GM23248 (cell line): Measurements from ENCODE around the gene ZNF853. TPM values are rescaled to one million over a fixed set of nuclear protein-coding genes. Genes with fewer than 3 reads are reported as not detected.

Experiments
- DNase-seq: peaks from one replicate; pipeline ENCODE4 v3.0.0-alpha.2; 2015
- H2AFZ ChIP-seq: fragments of 200-600 bp; sonication (generic); 2 replicates; pipeline ENCODE4 v1.6.1; 2016; ENCODE audit warnings: antibody characterized with exemption
- H3F3A ChIP-seq: fragments of 200-600 bp; sonication (generic); 2 replicates; pipeline ENCODE4 v1.6.1; 2016; ENCODE audit warnings: mild to moderate bottlenecking, antibody characterized with exemption, mixed run types; ENCODE audit not compliant: insufficient read depth
- H3K27ac ChIP-seq: fragments of 200-600 bp; sonication (generic); 2 replicates; pipeline ENCODE4 v1.5.1; 2016; ENCODE audit warnings: mild to moderate bottlenecking
- H3K27me3 ChIP-seq: fragments of 200-600 bp; sonication (generic); replicated peaks from 2 replicates; pipeline ENCODE4 v1.6.1; 2016; ENCODE audit warnings: mild to moderate bottlenecking; ENCODE audit not compliant: insufficient read depth
- H3K36me3 ChIP-seq: fragments of 200-600 bp; sonication (generic); 2 replicates; pipeline ENCODE4 v1.6.1; 2016; ENCODE audit warnings: low read depth, mild to moderate bottlenecking
- H3K4me1 ChIP-seq: fragments of 200-600 bp; sonication (generic); 2 replicates; pipeline ENCODE4 v1.6.1; 2016; ENCODE audit warnings: mild to moderate bottlenecking; ENCODE audit not compliant: insufficient read depth
- H3K4me2 ChIP-seq: fragments of 200-600 bp; sonication (generic); one replicate; pipeline ENCODE4 v1.6.1; 2016; ENCODE audit warnings: mild to moderate bottlenecking; ENCODE audit not compliant: unreplicated experiment
- H3K4me3 ChIP-seq: fragments of 200-600 bp; sonication (generic); 2 replicates; pipeline ENCODE4 v1.5.1; 2016; ENCODE audit warnings: mild to moderate bottlenecking
- H3K79me2 ChIP-seq: fragments of 200-600 bp; sonication (generic); 2 replicates; pipeline ENCODE4 v1.6.1; 2016; ENCODE audit warnings: mild to moderate bottlenecking; ENCODE audit not compliant: insufficient read depth
- H3K9ac ChIP-seq: fragments of 200-600 bp; sonication (generic); 2 replicates; pipeline ENCODE4 v1.6.1; 2016; ENCODE audit warnings: mild to moderate bottlenecking
- H3K9me2 ChIP-seq: fragments of 200-600 bp; sonication (generic); 2 replicates; pipeline ENCODE4 v1.6.1; 2016; ENCODE audit warnings: mixed run types, mild to moderate bottlenecking, moderate library complexity; ENCODE audit not compliant: insufficient read depth
- H3K9me3 ChIP-seq: fragments of 200-600 bp; sonication (generic); one replicate; pipeline ENCODE4 v1.6.1; 2017; ENCODE audit warnings: low read depth
- H4K20me1 ChIP-seq: fragments of 200-600 bp; sonication (generic); 2 replicates; pipeline ENCODE4 v1.6.0; 2016; ENCODE audit not compliant: insufficient read depth
- EZH2 ChIP-seq: fragments of 200-600 bp; sonication (generic); IDR thresholded peaks from 2 replicates; pipeline ENCODE4 v1.6.1; 2018; ENCODE audit warnings: antibody characterized with exemption, mild to moderate bottlenecking; ENCODE audit not compliant: insufficient read depth, poor library complexity, severe bottlenecking
- EZH2phosphoT487 ChIP-seq: fragments of 200-600 bp; sonication (generic); IDR thresholded peaks from 2 replicates; pipeline ENCODE4 v1.6.1; 2018; ENCODE audit warnings: antibody characterized with exemption, moderate library complexity, mild to moderate bottlenecking, low read depth; ENCODE audit not compliant: insufficient read depth
- WGBS, 2 experiments: methylation state at CpG; one replicate each; pipeline ENCODE4 v1.1.6; 2015 to 2017; ENCODE audit warnings: low lambda C conversion rate in 2 of 2, low coverage in 1 of 2; ENCODE audit errors: missing lambda C conversion rate in 2 of 2; 5-methylcytosine and 5-hydroxymethylcytosine counted together
- in situ Hi-C: fragments of 300-500 bp; cut with MboI; formaldehyde crosslinking; loops from 2 replicates; pipeline ENCODE4 v1.15.0; 2020
- polyA plus RNA-seq: library from polyadenylated mRNA; unstranded; fragments of >200 nt; fragmentation: Nextera tagmentation; extraction: Ambion mirVana; gene quantifications from 2 replicates; pipeline ENCODE4 v1.2.1, GENCODE V29; 2016
- total RNA-seq: library from RNA; depleted of rRNA; stranded (reverse); fragments of >200 nt; shearing (Covaris generic); gene quantifications from 2 replicates; pipeline ENCODE4 v1.2.3, GENCODE V29; 2014

The ZNF853 gene
- total and polyA plus RNA-seq, 2 experiments from 2014 or later = 0.22 TPM; not detected in 1

GRCh38 chr7:6623589-6624245, 8.3 kb downstream of the ZNF853 start:
- H3K9me2 ChIP-seq = no peaks in the 10 kb centered on the region
- no peak overlapping the region for H3K4me2 ChIP-seq
- no peak for DNase-seq
- H3K4me3 ChIP-seq = no peak overlapping the region
- no peaks in the 10 kb centered on the region for H3F3A ChIP-seq
- H3K9me3 ChIP-seq = no peaks in the 10 kb centered on the region
- no peak overlapping the region for H3K9ac ChIP-seq
- H3K27ac ChIP-seq = no peak overlapping the region
- H3K4me1 ChIP-seq = no peaks in the 10 kb centered on the region
- no peaks in the 10 kb centered on the region for H3K79me2 ChIP-seq
- WGBS, 2 experiments = 62 to 66% methylated on average over 15 of the region's 15 CpGs
- H3K27me3 ChIP-seq = 0 out of 2 replicates have a peak, but pooled peaks cover 8% of the 10 kb centered on the region
- no peaks in the 10 kb centered on the region for H3K36me3 ChIP-seq
- no peaks in the 10 kb centered on the region for H4K20me1 ChIP-seq
- TF ChIP-seq EZH2phosphoT487 (no peak), EZH2 (no peak)
- no peak overlapping the region for H2AFZ ChIP-seq
- in situ Hi-C loops = no loop called here

- Histone ChIP-seq H3F3A (no peaks in the 10 kb centered on the region), H4K20me1 (no peaks in the 10 kb centered on the region), H3K9me3 (no peaks in the 10 kb centered on the region), H3K36me3 (no peaks in the 10 kb centered on the region), H3K4me1 (no peaks in the 10 kb centered on the region), H3K9ac (no peak overlapping the region), H3K27ac (no peak overlapping the region), H2AFZ (no peak overlapping the region), H3K79me2 (no peaks in the 10 kb centered on the region), H3K4me3 (no peak overlapping the region), H3K4me2 (no peak overlapping the region), H3K27me3 (0 out of 2 replicates have a peak, but pooled peaks cover 8% of the 10 kb centered on the region), H3K9me2 (no peaks in the 10 kb centered on the region)
- in situ Hi-C loops = no loop called here
- TF ChIP-seq EZH2 = no peak
- TF ChIP-seq EZH2phosphoT487 = no peak
- no peak for DNase-seq
- 50 to 68% methylated on average over 3 of the region's 3 CpGs for WGBS, 2 experiments
Observed at GRCh38 chr7:6624246-6624611, 8.8 kb downstream of the ZNF853 start.

DNA sequence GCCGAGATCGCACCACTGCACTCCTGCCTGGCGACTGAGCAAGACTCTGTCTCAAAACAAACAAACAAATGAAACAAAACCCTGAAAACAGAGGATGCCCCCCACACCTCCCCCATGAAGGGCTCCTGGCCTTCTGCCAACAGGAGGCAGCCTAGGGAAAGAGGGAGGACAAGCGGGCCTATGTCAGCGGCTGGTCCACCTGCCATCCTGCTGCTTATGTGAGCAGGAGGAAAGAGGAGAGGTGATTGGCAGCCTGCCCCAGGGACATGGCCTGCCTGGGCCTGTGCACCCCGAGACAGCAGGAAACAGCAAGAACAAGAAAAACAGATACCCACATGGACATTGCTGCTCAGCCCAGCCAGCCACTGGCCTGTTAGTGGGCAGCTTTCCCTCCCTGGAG, 12.6 kb downstream of the ZNF853 start:
- Histone ChIP-seq H3K27ac (no peak overlapping the region), H3F3A (no peaks in the 10 kb centered on the region), H3K9me2 (no peaks in the 10 kb centered on the region), H2AFZ (no peak overlapping the region), H3K9me3 (no peaks in the 10 kb centered on the region), H3K4me3 (no peak overlapping the region), H3K27me3 (no peaks in the 10 kb centered on the region), H3K9ac (no peak overlapping the region), H3K36me3 (no peaks in the 10 kb centered on the region), H3K4me2 (no peak overlapping the region), H3K79me2 (no peaks in the 10 kb centered on the region), H4K20me1 (no peaks in the 10 kb centered on the region), H3K4me1 (no peaks in the 10 kb centered on the region)
- no peak for TF ChIP-seq EZH2phosphoT487
- no peak for TF ChIP-seq EZH2
- no peak for DNase-seq
- 77 to 85% methylated on average over 6 of the region's 6 CpGs for WGBS, 2 experiments
- in situ Hi-C loops = no loop called here

DNA sequence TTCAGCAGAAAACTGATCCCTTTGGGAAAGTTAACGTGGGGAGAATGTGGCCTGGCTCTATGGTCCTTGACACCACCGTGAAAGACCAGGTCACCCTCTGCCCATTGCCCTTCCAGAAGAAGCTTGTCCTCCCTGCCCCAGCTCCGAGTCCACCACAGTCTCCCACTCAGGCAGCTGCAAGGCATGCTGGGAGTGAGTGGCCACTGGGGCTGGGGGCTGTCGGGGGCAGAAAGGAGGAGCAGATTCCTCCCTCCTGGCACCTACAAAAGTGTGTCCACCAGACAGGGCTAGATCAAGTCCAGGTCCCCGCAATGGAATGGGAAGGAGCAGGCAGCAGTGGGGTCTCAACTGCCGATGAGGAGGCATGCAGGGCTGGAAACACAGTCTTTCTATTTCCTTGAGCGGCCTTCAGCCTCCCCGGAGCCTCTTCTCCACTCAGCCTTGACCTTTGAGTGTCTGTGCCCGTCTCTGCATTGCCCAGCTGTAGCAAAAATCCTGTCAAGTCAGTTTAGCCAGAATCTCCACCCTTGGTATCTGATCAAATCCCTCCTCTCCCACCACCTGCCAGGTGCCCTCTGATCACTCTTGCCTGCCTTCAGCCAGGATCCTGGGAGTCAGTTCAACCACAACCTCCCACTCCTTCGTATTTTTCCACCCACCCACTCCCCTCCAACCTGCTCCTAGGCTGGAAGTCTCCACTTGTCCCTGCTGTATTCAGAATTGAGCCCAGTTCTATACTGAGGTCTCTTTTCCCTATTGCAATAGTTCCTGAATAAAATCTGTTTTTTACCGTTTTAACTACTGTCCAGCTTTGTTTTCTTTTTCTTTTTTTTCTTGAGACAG, 14.8 kb downstream of the ZNF853 start:
- H3K9me2 ChIP-seq = no peaks in the 10 kb centered on the region
- in situ Hi-C loops = no loop called here
- H2AFZ ChIP-seq = no peak overlapping the region
- H3K27me3 ChIP-seq = no peaks in the 10 kb centered on the region
- no peaks in the 10 kb centered on the region for H3K36me3 ChIP-seq
- H3K9ac ChIP-seq = no peak overlapping the region
- no peak overlapping the region for H3K4me2 ChIP-seq
- H3K4me1 ChIP-seq = no peaks in the 10 kb centered on the region
- H3F3A ChIP-seq = no peaks in the 10 kb centered on the region
- H3K79me2 ChIP-seq = no peaks in the 10 kb centered on the region
- no peak for DNase-seq
- TF ChIP-seq EZH2 = no peak
- no peak for TF ChIP-seq EZH2phosphoT487
- no peak overlapping the region for H3K27ac ChIP-seq
- no peak overlapping the region for H3K4me3 ChIP-seq
- H3K9me3 ChIP-seq = no peaks in the 10 kb centered on the region
- 43 to 45% methylated on average over 11 of the region's 11 CpGs for WGBS, 2 experiments
- H4K20me1 ChIP-seq = no peaks in the 10 kb centered on the region
